Keratinocyte (primary cell): Measurements from ENCODE around the gene GOLGA6A.

Experiments
- EZH2 ChIP-seq: IDR thresholded peaks from one replicate; pipeline ENCODE4 v1.6.1; 2012; ENCODE audit warnings: inconsistent platforms, mild to moderate bottlenecking, low read length, moderate library complexity
- TF ChIP-seq, protein P1 (sequence below), 3 experiments: IDR thresholded peaks in 1 of 3; conservative IDR thresholded peaks in 1 of 3; optimal IDR thresholded peaks in 1 of 3; 2 replicates in 2 of 3; 3 replicates in 1 of 3; pipeline versions ENCODE3 to v1.5.1; 2011; ENCODE audit warnings: low read length in 3 of 3, mild to moderate bottlenecking in 3 of 3, moderate library complexity in 2 of 3, control low read depth in 1 of 3, inconsistent platforms in 1 of 3; ENCODE audit not compliant: insufficient read depth in 2 of 3; ENCODE audit errors: extremely low read depth in 1 of 3

DNA sequence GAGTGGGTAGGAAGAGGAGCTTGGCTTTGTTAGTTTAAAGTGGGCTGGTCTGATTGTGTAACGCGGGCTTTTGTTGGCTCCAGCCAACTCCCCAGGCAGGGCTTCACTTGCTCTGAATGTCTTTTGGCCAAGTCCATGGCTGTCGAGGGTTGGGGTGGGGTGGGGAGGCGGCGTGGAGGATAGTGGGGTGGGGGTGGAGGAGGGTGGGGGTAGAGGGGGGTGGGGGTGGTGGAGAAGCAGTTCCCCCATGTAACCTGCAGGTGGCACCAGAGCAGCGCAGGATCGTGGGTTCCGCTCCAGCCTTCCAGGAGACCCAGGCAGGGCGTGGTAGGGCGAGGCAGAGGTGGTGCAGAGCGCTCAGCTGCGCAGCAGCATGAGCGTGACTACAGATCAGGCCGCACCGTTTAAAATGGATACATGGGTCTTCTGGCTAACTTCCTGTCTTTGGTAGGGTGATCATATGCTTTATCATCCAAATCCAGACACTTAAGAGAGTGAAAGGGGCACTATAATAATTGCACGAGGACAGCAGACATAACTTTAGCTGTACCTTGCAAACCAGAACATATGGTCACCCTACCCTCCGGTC, 28.3 kb downstream of the GOLGA6A start:
- TF ChIP-seq, protein P1, sequence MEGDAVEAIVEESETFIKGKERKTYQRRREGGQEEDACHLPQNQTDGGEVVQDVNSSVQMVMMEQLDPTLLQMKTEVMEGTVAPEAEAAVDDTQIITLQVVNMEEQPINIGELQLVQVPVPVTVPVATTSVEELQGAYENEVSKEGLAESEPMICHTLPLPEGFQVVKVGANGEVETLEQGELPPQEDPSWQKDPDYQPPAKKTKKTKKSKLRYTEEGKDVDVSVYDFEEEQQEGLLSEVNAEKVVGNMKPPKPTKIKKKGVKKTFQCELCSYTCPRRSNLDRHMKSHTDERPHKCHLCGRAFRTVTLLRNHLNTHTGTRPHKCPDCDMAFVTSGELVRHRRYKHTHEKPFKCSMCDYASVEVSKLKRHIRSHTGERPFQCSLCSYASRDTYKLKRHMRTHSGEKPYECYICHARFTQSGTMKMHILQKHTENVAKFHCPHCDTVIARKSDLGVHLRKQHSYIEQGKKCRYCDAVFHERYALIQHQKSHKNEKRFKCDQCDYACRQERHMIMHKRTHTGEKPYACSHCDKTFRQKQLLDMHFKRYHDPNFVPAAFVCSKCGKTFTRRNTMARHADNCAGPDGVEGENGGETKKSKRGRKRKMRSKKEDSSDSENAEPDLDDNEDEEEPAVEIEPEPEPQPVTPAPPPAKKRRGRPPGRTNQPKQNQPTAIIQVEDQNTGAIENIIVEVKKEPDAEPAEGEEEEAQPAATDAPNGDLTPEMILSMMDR (optimal IDR thresholded peaks at IDR 0.05 in 1 of 3, IDR thresholded peaks at IDR 0.05 in 1 of 3, conservative IDR thresholded peaks at IDR 0.05 in 1 of 3; ENCODE audit: extremely low read depth in 1 of 3, insufficient read depth in 2 of 3, low read length in 3 of 3), result peak; percentile 48 to 83 (median 76)
- no peak for TF ChIP-seq EZH2
